Chondrocyte (in vitro differentiated cells): ENCODE results near the gene RMRP. TPM values are rescaled to one million over a fixed set of nuclear protein-coding genes. Genes with fewer than 3 reads are reported as not detected.

Experiments
- DNase-seq: peaks from one replicate; pipeline ENCODE4 v3.0.0; 2021; ENCODE audit warnings: mixed read lengths, low spot score
- H3K27ac Mint-ChIP-seq: one replicate; pipeline ENCODE4 v1.8.0; 2021; ENCODE audit warnings: mild to moderate bottlenecking, moderate library complexity, mixed read lengths; ENCODE audit not compliant: unreplicated experiment
- H3K27me3 Mint-ChIP-seq: 2 replicates; pipeline ENCODE4 v1.8.0; 2021; ENCODE audit warnings: low read depth, mixed read lengths
- H3K36me3 Mint-ChIP-seq: 2 replicates; pipeline ENCODE4 v1.8.0; 2021; ENCODE audit warnings: low read depth, mixed read lengths
- H3K4me1 Mint-ChIP-seq: 2 replicates; pipeline ENCODE4 v1.8.0; 2021; ENCODE audit warnings: low read depth, mild to moderate bottlenecking, mixed read lengths
- H3K4me3 Mint-ChIP-seq: one replicate; pipeline ENCODE4 v1.8.0; 2021; ENCODE audit warnings: mild to moderate bottlenecking, moderate library complexity, mixed read lengths; ENCODE audit not compliant: unreplicated experiment
- H3K9me3 Mint-ChIP-seq: 2 replicates; pipeline ENCODE4 v1.8.0; 2021; ENCODE audit warnings: low read depth, mixed read lengths
- CTCF ChIP-seq: fragments of 200-600 bp; sonication (generic); IDR thresholded peaks from 2 replicates; pipeline ENCODE4 v1.5.0; 2021; ENCODE audit warnings: antibody characterized with exemption, mild to moderate bottlenecking, moderate library complexity
- long read RNA-seq: library from polyadenylated mRNA; stranded (forward); transcript quantifications from one replicate; pipeline ENCODE4 v2.0.0, GENCODE V29; 2021
- total RNA-seq: library from RNA; stranded (reverse); gene quantifications from 3 replicates; pipeline ENCODE4 v1.2.1, GENCODE V29; 2021

The RMRP gene
- 11,782 to 13,339 TPM (median 12,386 TPM) in 3 replicates for total RNA-seq
- long read RNA-seq: 0 reads

- peaks cover 10% of the 10 kb centered on the region for H3K36me3 Mint-ChIP-seq
- DNase-seq: peak; percentile 100
- H3K27me3 Mint-ChIP-seq: no peaks in the 10 kb centered on the region
- peak; percentile 57 for TF ChIP-seq CTCF
- no peaks in the 10 kb centered on the region for H3K9me3 Mint-ChIP-seq
- peaks cover 52% of the 10 kb centered on the region for H3K4me1 Mint-ChIP-seq
- H3K27ac Mint-ChIP-seq: peak within 1 kb of the TSS; percentile 99
- H3K4me3 Mint-ChIP-seq: peak within 1 kb of the TSS; percentile 78
Observed at GRCh38 chr9:35657546-35658136, at the start of gene RMRP. Gene RMRP (minus strand): TSS chr9:35658019.

GRCh38 chr9:35706951-35707350 is 49.1 kb upstream of the RMRP start:
- DNase-seq: no peak
- no peak for TF ChIP-seq CTCF
- Mint-ChIP-seq H3K27me3 (no peaks in the 10 kb centered on the region), H3K27ac (peak overlapping the region; percentile 75), H3K36me3 (peaks cover 71% of the 10 kb centered on the region), H3K4me1 (no peaks in the 10 kb centered on the region), H3K4me3 (no peak overlapping the region), H3K9me3 (no peaks in the 10 kb centered on the region)

GRCh38 chr9:35705836-35706430 is 48.1 kb upstream of the RMRP start:
- no peak for TF ChIP-seq CTCF
- Mint-ChIP-seq H3K4me3 (no peak overlapping the region), H3K4me1 (no peaks in the 10 kb centered on the region), H3K9me3 (no peaks in the 10 kb centered on the region), H3K36me3 (peaks cover 65% of the 10 kb centered on the region), H3K27me3 (no peaks in the 10 kb centered on the region), H3K27ac (no peak overlapping the region)
- DNase-seq: no peak

- DNase-seq: no peak
- Mint-ChIP-seq H3K4me1 (no peaks in the 10 kb centered on the region), H3K36me3 (peaks cover 60% of the 10 kb centered on the region), H3K4me3 (no peak overlapping the region), H3K27ac (no peak overlapping the region), H3K9me3 (no peaks in the 10 kb centered on the region), H3K27me3 (no peaks in the 10 kb centered on the region)
- TF ChIP-seq CTCF: no peak
Observed at GRCh38 chr9:35705372-35705771, 47.6 kb upstream of the RMRP start.

- no peak for TF ChIP-seq CTCF
- Mint-ChIP-seq H3K4me3 (no peak overlapping the region), H3K27me3 (no peaks in the 10 kb centered on the region), H3K4me1 (no peaks in the 10 kb centered on the region), H3K9me3 (no peaks in the 10 kb centered on the region), H3K27ac (peak overlapping the region; percentile 65), H3K36me3 (peaks cover 55% of the 10 kb centered on the region)
- DNase-seq: no peak
Observed at GRCh38 chr9:35703906-35704672, 46.3 kb upstream of the RMRP start.
